Neutrophil (primary cell): ENCODE results near the gene DAB1.

Source experiments
- H3K27ac ChIP-seq: fragments of 200-600 bp; sonication (generic); 2 replicates; pipeline ENCODE4 v1.5.1; 2016; ENCODE audit warnings: mild to moderate bottlenecking, moderate library complexity
- H3K27me3 ChIP-seq: fragments of 200-600 bp; sonication (generic); 2 replicates; pipeline ENCODE4 v1.6.0; 2016; ENCODE audit warnings: mild to moderate bottlenecking
- H3K36me3 ChIP-seq: fragments of 200-600 bp; sonication (generic); 2 replicates; pipeline ENCODE4 v1.5.1; 2017
- H3K4me1 ChIP-seq, 2 experiments: fragments of 200-600 bp in 1 of 2; sonication (generic) in 1 of 2; 1 replicate in 1 of 2; 2 replicates in 1 of 2; pipeline versions ENCODE4 v1.5.1 to v1.6.1; 2013 to 2016; ENCODE audit warnings: low read depth in 1 of 2, low read length in 1 of 2, mild to moderate bottlenecking in 1 of 2, moderate library complexity in 1 of 2; ENCODE audit not compliant: control insufficient read depth in 1 of 2, insufficient read depth in 1 of 2
- H3K4me3 ChIP-seq, 2 experiments: fragments of 200-600 bp in 1 of 2; sonication (generic) in 1 of 2; 1 replicate in 1 of 2; 2 replicates in 1 of 2; pipeline ENCODE4 v1.5.1; 2013 to 2016; ENCODE audit warnings: low read depth in 1 of 2, low read length in 1 of 2, mild to moderate bottlenecking in 1 of 2, moderate library complexity in 1 of 2
- H3K9me3 ChIP-seq: fragments of 200-600 bp; sonication (generic); 2 replicates; pipeline ENCODE4 v1.5.1; 2016
- CTCF ChIP-seq: fragments of 200-600 bp; sonication (generic); IDR thresholded peaks from 2 replicates; pipeline ENCODE4 v1.5.1; 2016; ENCODE audit warnings: antibody characterized with exemption

The DAB1 gene

GRCh38 chr1:57198912-57199311, 224.9 kb downstream of the DAB1 start:
- no peak for TF ChIP-seq CTCF
- Histone ChIP-seq H3K27me3 (no peaks in the 10 kb centered on the region), H3K4me3 (no peak overlapping the region), H3K27ac (no peak overlapping the region), H3K4me1 (no peaks in the 10 kb centered on the region), H3K36me3 (no peaks in the 10 kb centered on the region), H3K9me3 (no peaks in the 10 kb centered on the region)

- no peaks in the 10 kb centered on the region for H3K9me3 ChIP-seq
- H3K27ac ChIP-seq = no peak overlapping the region
- no peaks in the 10 kb centered on the region for H3K4me1 ChIP-seq
- H3K4me3 ChIP-seq = no peak overlapping the region
- TF ChIP-seq CTCF = no peak
- H3K36me3 ChIP-seq = no peaks in the 10 kb centered on the region
- H3K27me3 ChIP-seq = no peaks in the 10 kb centered on the region
Observed at GRCh38 chr1:57195436-57195941, 228.4 kb downstream of the DAB1 start.

DNA sequence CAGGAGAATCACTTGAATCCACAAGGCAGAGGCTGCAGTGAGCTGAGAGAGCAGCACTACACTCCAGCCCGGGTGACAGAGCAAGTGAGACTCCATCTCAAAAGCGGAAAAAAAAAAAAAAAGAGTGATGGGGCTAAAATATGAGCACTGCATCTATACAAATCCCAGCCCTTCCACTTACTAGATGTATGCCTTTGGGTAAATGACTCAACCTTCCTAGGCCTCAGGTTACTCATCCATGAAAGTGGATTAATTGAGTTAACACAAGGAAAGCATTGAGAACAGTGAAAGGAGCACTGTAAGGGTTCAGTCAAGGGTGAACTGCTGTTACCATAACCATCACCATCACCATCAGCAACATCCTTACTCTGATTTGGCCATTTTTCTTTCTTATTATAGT, 231.6 kb downstream of the DAB1 start:
- H3K27ac ChIP-seq = no peak overlapping the region

DNA sequence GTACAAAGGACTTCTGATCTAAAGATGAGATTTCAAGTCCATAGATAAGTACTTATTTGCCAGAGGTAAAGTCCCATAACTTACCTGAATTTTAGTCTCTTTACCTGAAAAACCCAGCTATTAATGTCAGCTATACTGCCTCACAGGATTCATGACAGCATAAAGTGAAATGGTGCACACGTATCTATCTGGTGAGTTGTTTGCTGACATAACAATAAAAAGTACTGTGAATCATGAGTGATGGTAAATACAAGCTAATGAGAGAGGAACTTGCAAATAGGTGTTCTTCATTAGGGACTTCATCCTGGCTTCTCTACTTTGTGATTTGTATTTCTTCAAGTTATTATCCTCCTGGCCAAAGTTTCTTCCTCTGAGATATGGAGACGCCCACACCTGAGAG, 233.0 kb downstream of the DAB1 start:
- H3K36me3 ChIP-seq = no peaks in the 10 kb centered on the region
- no peak overlapping the region for H3K4me3 ChIP-seq
- TF ChIP-seq CTCF = no peak
- no peaks in the 10 kb centered on the region for H3K9me3 ChIP-seq
- no peak overlapping the region for H3K27ac ChIP-seq
- H3K27me3 ChIP-seq = no peaks in the 10 kb centered on the region
- H3K4me1 ChIP-seq = no peaks in the 10 kb centered on the region

More for the DNA sequence above, 231.6 kb downstream of the DAB1 start:
- H3K9me3 ChIP-seq = no peaks in the 10 kb centered on the region
- no peak for TF ChIP-seq CTCF
- no peak overlapping the region for H3K4me3 ChIP-seq
- no peaks in the 10 kb centered on the region for H3K36me3 ChIP-seq
- H3K27me3 ChIP-seq = no peaks in the 10 kb centered on the region
- H3K4me1 ChIP-seq = no peaks in the 10 kb centered on the region

GRCh38 chr1:57188168-57188567, 235.7 kb downstream of the DAB1 start:
- no peak overlapping the region for H3K4me3 ChIP-seq
- no peaks in the 10 kb centered on the region for H3K36me3 ChIP-seq
- no peak for TF ChIP-seq CTCF
- H3K4me1 ChIP-seq = no peaks in the 10 kb centered on the region
- no peaks in the 10 kb centered on the region for H3K27me3 ChIP-seq
- H3K9me3 ChIP-seq = no peaks in the 10 kb centered on the region
- H3K27ac ChIP-seq = no peak overlapping the region

GRCh38 chr1:57186455-57186854, 237.4 kb downstream of the DAB1 start:
- H3K9me3 ChIP-seq = no peaks in the 10 kb centered on the region
- H3K4me3 ChIP-seq = no peak overlapping the region
- H3K27ac ChIP-seq = no peak overlapping the region
- H3K27me3 ChIP-seq = no peaks in the 10 kb centered on the region
- TF ChIP-seq CTCF = no peak
- no peaks in the 10 kb centered on the region for H3K36me3 ChIP-seq
- H3K4me1 ChIP-seq = no peaks in the 10 kb centered on the region
